ENCODE data around the gene ANAPC16. TPM values are rescaled to one million over a fixed set of nuclear protein-coding genes. Genes with fewer than 3 reads are reported as not detected.
"Not testable (repeated sequence)": the region's sequence is repeated elsewhere in the genome, so short reads cannot be mapped to it uniquely, and the experiment has no call there.

ANAPC16 gene
- total RNA-seq, 2 experiments from 2014 or later = 72.9 TPM

DNA sequence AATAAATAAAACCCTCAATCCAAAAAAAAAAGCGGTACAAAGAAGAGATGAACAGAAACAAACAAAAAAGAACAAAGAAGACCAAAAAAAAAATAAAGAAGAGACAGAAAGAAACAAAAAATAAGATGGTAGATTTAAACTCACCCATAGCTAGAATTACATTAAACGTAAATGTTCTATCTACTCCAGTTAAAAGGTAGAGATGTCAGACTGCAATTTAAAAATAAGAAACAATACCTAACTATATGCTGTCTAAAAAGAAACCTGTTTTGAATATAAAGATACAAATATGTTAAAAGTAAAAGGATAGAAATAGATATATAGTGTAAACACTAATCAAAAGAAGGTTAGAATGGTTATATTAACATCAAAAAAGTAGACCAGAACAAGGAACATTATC, 31.7 kb upstream of the ANAPC16 start:
- peaks cover 5% of the 10 kb centered on the region for H3K9me3 Mint-ChIP-seq (ENCODE audit: insufficient read depth)
- H3K27me3 Mint-ChIP-seq (ENCODE audit: low read depth) = no peaks in the 10 kb centered on the region
- ChIA-PET POLR2A (interaction anchor here (0.7 kb wide), 1 partner anchor 25 kb away, joined by 3 read pairs; no protein-coding TSS in a partner anchor), CTCF (no interaction called here)
- H3K4me1 Mint-ChIP-seq (ENCODE audit: low read depth) = peaks cover 8% of the 10 kb centered on the region
- ATAC-seq (no peak), DNase-seq (no peak)
- H3K4me3 Mint-ChIP-seq = no peak overlapping the region
- H3K36me3 Mint-ChIP-seq (ENCODE audit: low read depth) = peaks cover 46% of the 10 kb centered on the region
- H3K27ac Mint-ChIP-seq = no peak overlapping the region

DNA sequence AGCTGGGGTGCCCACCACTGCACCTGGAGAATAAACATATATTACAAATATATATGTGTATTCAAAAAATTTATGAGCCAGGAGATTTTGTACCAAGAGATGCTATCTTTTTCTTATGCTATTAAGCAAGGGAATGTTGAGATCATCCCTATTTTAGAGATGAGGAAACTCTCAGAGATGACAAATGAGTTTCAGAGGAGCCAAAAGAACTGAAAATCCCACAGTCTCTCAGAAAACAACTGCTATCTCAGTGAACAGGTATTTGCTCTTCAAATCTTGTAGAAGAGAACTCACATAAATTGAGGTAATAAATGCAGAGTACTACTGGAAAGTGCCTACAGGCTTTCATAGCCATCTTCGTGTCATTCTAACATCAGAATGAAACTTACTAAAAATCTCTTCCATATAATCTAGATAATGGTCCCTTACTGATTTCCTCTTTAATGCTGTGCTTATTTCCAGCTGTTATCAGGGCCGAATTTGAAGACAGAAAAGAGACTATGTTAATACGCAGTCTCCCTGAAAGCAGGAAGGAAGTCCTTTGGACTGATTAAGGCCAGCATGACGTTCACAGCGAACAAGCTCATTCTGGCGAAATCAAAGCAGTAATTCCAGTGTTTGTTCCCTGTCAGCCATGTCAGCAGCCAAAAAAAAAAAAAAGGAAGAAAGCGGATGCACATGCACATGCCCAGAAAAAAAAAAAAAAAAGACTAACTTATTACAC, 29.4 kb upstream of the ANAPC16 start:
- no peaks in the 10 kb centered on the region for H3K27me3 Mint-ChIP-seq (ENCODE audit: low read depth)
- H3K4me1 Mint-ChIP-seq (ENCODE audit: low read depth) = peaks cover 8% of the 10 kb centered on the region
- ChIA-PET POLR2A (no interaction called here), CTCF (interaction anchor here (1.1 to 1.6 kb wide), 2 partner anchors 23 to 61 kb away, joined by 3 to 6 read pairs; no protein-coding TSS in a partner anchor)
- ATAC-seq (no peak), DNase-seq (no peak)
- peaks cover 5% of the 10 kb centered on the region for H3K9me3 Mint-ChIP-seq (ENCODE audit: insufficient read depth)
- no peak overlapping the region for H3K27ac Mint-ChIP-seq
- H3K4me3 Mint-ChIP-seq = no peak overlapping the region
- H3K36me3 Mint-ChIP-seq (ENCODE audit: low read depth) = peaks cover 44% of the 10 kb centered on the region

DNA sequence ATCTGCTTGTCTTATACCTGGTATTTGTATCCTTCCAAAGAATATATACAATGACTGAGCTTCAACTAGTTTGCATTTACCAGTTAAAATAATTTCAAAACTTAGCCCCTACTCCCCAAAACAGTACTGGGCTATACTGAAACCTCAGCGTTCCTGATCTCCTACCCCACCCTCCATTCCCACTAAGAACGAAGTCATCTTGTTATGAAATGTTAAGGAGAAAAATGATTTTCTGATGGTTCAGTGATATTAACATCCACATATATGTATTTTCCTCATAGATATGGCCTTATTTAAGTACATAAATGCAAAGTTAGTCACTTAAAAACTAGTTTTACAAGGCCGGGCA, 28.9 kb upstream of the ANAPC16 start:
- no peaks in the 10 kb centered on the region for H3K27me3 Mint-ChIP-seq (ENCODE audit: low read depth)
- no peak for DNase-seq
- ATAC-seq = no peak
- peaks cover 5% of the 10 kb centered on the region for H3K9me3 Mint-ChIP-seq (ENCODE audit: insufficient read depth)
- peaks cover 8% of the 10 kb centered on the region for H3K4me1 Mint-ChIP-seq (ENCODE audit: low read depth)
- POLR2A ChIA-PET = no interaction called here
- H3K27ac Mint-ChIP-seq = no peak overlapping the region
- H3K4me3 Mint-ChIP-seq = no peak overlapping the region
- peaks cover 42% of the 10 kb centered on the region for H3K36me3 Mint-ChIP-seq (ENCODE audit: low read depth)
- CTCF ChIA-PET = interaction anchor here (1.1 to 1.6 kb wide), 2 partner anchors 23 to 61 kb away, joined by 3 to 6 read pairs; no protein-coding TSS in a partner anchor

- Mint-ChIP-seq H3K4me1 (ENCODE audit: low read depth) (no peaks in the 10 kb centered on the region), H3K9me3 (ENCODE audit: insufficient read depth) (no peaks in the 10 kb centered on the region), H3K27me3 (ENCODE audit: low read depth) (no peaks in the 10 kb centered on the region), H3K4me3 (no peak overlapping the region), H3K27ac (no peak overlapping the region), H3K36me3 (ENCODE audit: low read depth) (peaks cover 25% of the 10 kb centered on the region)
- POLR2A ChIA-PET = no interaction called here
- CTCF ChIA-PET = no interaction called here
- ATAC-seq = no peak
- no peak for DNase-seq
Observed at GRCh38 chr10:72194949-72195348, 20.9 kb upstream of the ANAPC16 start.

DNA sequence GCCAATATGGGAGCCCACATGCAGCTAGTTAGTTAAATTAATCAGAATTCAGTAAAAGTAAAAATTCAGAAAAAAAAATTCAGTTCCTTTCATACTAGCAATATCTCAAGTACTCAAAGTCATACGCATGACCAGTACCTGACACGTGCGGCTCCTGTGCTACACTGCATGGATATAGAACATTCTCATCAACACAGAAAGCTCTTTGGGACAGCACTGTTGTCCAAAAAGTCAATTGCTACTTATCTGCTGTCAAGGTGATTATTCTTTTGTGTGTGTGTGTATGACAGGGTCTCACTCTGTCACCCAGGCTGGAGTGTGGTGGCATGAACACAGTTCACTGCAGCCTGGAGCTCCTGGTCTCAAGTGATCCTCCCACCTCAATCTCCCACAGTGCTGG, 14.9 kb upstream of the ANAPC16 start:
- no peaks in the 10 kb centered on the region for H3K27me3 Mint-ChIP-seq (ENCODE audit: low read depth)
- DNase-seq = no peak
- H3K4me3 Mint-ChIP-seq = no peak overlapping the region
- peaks cover 2% of the 10 kb centered on the region for H3K4me1 Mint-ChIP-seq (ENCODE audit: low read depth)
- H3K27ac Mint-ChIP-seq = no peak overlapping the region
- CTCF ChIA-PET = interaction anchor here (0.7 to 0.9 kb wide), 2 partner anchors 75 to 112 kb away, joined by 3 read pairs; partner anchors contain the start of gene SPOCK2
- POLR2A ChIA-PET = no interaction called here
- ATAC-seq = no peak
- H3K9me3 Mint-ChIP-seq (ENCODE audit: insufficient read depth) = no peaks in the 10 kb centered on the region
- H3K36me3 Mint-ChIP-seq (ENCODE audit: low read depth) = peaks cover 30% of the 10 kb centered on the region

DNA sequence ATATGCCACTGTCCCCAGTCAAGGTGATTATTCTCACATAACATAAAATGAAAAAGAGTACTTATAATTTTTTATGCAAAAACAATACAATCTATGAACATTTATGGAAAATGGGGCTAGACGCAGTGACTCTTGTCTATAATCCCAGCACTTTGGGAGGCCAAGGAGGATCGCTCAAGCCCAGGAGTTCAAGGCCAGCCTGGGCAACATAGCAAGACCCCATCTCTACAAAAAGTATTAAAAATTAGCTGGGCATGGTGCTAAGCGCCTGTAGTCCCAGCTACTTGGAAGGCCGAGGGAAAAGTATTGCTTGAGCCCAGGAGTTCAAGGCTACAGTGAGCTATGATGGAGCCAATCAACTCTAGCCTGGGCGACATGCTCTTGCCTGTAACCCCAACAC, 14.5 kb upstream of the ANAPC16 start:
- Mint-ChIP-seq H3K4me1 (ENCODE audit: low read depth) (peaks cover 2% of the 10 kb centered on the region), H3K9me3 (ENCODE audit: insufficient read depth) (no peaks in the 10 kb centered on the region), H3K27me3 (ENCODE audit: low read depth) (no peaks in the 10 kb centered on the region), H3K4me3 (no peak overlapping the region), H3K27ac (no peak overlapping the region), H3K36me3 (ENCODE audit: low read depth) (peaks cover 29% of the 10 kb centered on the region)
- ATAC-seq (no peak), DNase-seq (no peak)
- ChIA-PET CTCF (interaction anchor here (0.7 to 0.9 kb wide), 2 partner anchors 75 to 113 kb away, joined by 3 read pairs; partner anchors contain the start of gene SPOCK2), POLR2A (no interaction called here)

GRCh38 chr10:72204296-72204695, 11.5 kb upstream of the ANAPC16 start:
- H3K27ac Mint-ChIP-seq = no peak overlapping the region
- CTCF ChIA-PET = interaction anchor here (1.2 kb wide), 1 partner anchor 14 kb away, joined by 3 read pairs; no protein-coding TSS in a partner anchor
- no peak overlapping the region for H3K4me3 Mint-ChIP-seq
- H3K4me1 Mint-ChIP-seq (ENCODE audit: low read depth) = peaks cover 12% of the 10 kb centered on the region
- H3K36me3 Mint-ChIP-seq (ENCODE audit: low read depth) = peaks cover 43% of the 10 kb centered on the region
- no peaks in the 10 kb centered on the region for H3K27me3 Mint-ChIP-seq (ENCODE audit: low read depth)
- no peak for DNase-seq
- POLR2A ChIA-PET = no interaction called here
- no peaks in the 10 kb centered on the region for H3K9me3 Mint-ChIP-seq (ENCODE audit: insufficient read depth)
- ATAC-seq = no peak

DNA sequence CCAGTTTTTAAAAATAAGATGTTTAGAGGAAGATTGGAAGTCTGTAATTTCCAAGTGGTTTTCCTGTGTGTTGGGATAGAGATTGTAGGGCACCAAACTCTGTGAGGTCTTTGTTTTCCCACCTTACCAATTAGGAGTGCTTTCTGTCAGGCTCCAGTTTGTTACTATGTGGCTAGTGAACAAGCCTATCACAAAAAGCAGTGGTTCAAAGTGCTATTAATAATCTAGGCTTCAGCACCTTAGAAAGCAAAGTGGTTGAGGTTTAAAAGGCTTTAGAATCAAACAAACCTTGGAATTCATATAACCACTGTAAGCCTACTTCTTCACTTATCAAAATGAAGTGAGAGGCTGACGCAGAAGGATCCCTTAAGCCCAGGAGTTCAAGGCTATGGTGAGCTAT, 11.1 kb upstream of the ANAPC16 start:
- peaks cover 13% of the 10 kb centered on the region for H3K4me1 Mint-ChIP-seq (ENCODE audit: low read depth)
- DNase-seq (no peak), ATAC-seq (no peak)
- peaks cover 41% of the 10 kb centered on the region for H3K36me3 Mint-ChIP-seq (ENCODE audit: low read depth)
- ChIA-PET CTCF (no interaction called here), POLR2A (no interaction called here)
- no peak overlapping the region for H3K27ac Mint-ChIP-seq
- H3K27me3 Mint-ChIP-seq (ENCODE audit: low read depth) = no peaks in the 10 kb centered on the region
- no peaks in the 10 kb centered on the region for H3K9me3 Mint-ChIP-seq (ENCODE audit: insufficient read depth)
- H3K4me3 Mint-ChIP-seq = no peak overlapping the region

DNA sequence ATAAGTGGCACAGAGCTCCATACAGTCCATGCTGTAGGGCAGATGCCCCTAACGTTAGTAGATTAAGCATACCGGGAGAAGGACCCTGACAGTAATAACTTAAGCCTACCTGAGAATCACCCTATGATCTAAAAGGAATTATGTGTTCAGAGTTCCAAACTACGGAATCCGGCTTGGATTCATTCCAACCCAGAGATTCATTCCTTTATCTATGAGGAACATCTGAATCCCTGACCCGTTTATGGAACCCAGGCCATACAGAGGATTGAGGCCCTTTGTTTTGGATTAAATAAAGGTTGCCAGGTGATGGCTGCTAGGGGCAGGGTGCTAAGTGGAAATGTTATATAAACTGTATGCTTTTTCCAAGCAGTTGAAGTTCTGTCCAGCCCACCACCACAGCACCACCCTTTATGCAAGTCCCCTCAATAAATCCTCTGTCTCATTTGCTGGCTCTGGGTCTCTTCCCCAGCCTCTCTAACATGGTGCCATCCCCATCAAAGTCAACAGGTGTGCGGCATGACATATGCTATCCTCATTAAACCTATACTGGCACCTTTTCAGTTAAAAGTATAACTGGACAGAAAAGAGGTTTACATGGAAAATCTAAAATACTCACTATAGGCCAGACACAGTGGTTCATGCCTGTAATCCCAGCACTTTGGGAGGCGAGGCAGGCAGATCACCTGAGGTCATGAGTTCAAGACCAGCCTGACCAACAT, 9.1 kb upstream of the ANAPC16 start:
- DNase-seq (no peak), ATAC-seq (peak; percentile 31)
- Mint-ChIP-seq H3K27me3 (ENCODE audit: low read depth) (no peaks in the 10 kb centered on the region), H3K9me3 (ENCODE audit: insufficient read depth) (no peaks in the 10 kb centered on the region), H3K4me1 (ENCODE audit: low read depth) (peaks cover 22% of the 10 kb centered on the region), H3K36me3 (ENCODE audit: low read depth) (peaks cover 46% of the 10 kb centered on the region), H3K4me3 (no peak overlapping the region), H3K27ac (peak overlapping the region; percentile 45)
- POLR2A ChIA-PET = no interaction called here
- CTCF ChIA-PET = interaction anchor here (1.3 kb wide), 1 partner anchor 158 kb away, joined by 3 read pairs; no protein-coding TSS in a partner anchor

- not testable (repeated sequence) for H3K9me3 Mint-ChIP-seq (ENCODE audit: insufficient read depth)
- DNase-seq = peak; percentile 64
Observed at GRCh38 chr10:72208526-72208925, 7.3 kb upstream of the ANAPC16 start.

DNA sequence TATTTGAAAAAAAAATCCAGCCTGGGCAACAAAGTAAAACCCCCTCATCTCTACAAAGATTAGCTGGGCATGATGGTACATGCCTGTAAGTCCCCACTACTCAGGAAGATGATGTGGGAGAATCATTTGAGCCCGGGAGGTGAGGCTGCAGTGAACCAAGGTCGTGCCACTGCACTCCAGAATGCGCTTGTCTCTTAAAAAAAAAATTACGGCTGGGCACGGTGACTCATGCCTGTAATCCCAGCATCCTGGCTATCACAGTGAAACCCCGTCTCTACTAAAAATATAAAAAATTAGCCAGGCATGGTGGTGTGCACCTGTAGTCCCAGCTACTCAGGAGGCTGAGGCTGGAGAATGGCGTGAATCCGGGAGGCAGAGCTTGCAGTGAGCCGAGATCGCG, 4.4 kb upstream of the ANAPC16 start:
- H3K27me3 Mint-ChIP-seq (ENCODE audit: low read depth); H3K4me3 Mint-ChIP-seq; H3K27ac Mint-ChIP-seq; ATAC-seq; POLR2A ChIA-PET; DNase-seq; H3K9me3 Mint-ChIP-seq (ENCODE audit: insufficient read depth): not testable (repeated sequence)
- Mint-ChIP-seq H3K4me1 (ENCODE audit: low read depth) (peaks cover 41% of the 10 kb centered on the region), H3K36me3 (ENCODE audit: low read depth) (peaks cover 42% of the 10 kb centered on the region)
- CTCF ChIA-PET = interaction anchor here (1.9 kb wide), 1 partner anchor 85 kb away, joined by 5 read pairs; no protein-coding TSS in a partner anchor

More at GRCh38 chr10:72208526-72208925, 7.3 kb upstream of the ANAPC16 start:
- peaks cover 47% of the 10 kb centered on the region for H3K36me3 Mint-ChIP-seq (ENCODE audit: low read depth)
- CTCF ChIA-PET; H3K27me3 Mint-ChIP-seq (ENCODE audit: low read depth): not testable (repeated sequence)
- peak overlapping the region; percentile 33 for H3K4me3 Mint-ChIP-seq
- peak; percentile 86 for ATAC-seq
- POLR2A ChIA-PET = interaction anchor here (0.7 kb wide), 1 partner anchor 8 kb away, joined by 5 read pairs; no protein-coding TSS in a partner anchor
- peak overlapping the region; percentile 97 for H3K27ac Mint-ChIP-seq
- peaks cover 31% of the 10 kb centered on the region for H3K4me1 Mint-ChIP-seq (ENCODE audit: low read depth)

GRCh38 chr10:72211832-72212231, 4.0 kb upstream of the ANAPC16 start:
- DNase-seq; H3K27ac Mint-ChIP-seq; POLR2A ChIA-PET; H3K27me3 Mint-ChIP-seq (ENCODE audit: low read depth); H3K9me3 Mint-ChIP-seq (ENCODE audit: insufficient read depth); H3K4me3 Mint-ChIP-seq; ATAC-seq: not testable (repeated sequence)
- H3K4me1 Mint-ChIP-seq (ENCODE audit: low read depth) = peaks cover 44% of the 10 kb centered on the region
- H3K36me3 Mint-ChIP-seq (ENCODE audit: low read depth) = peaks cover 45% of the 10 kb centered on the region
- CTCF ChIA-PET = interaction anchor here (1.9 kb wide), 1 partner anchor 85 kb away, joined by 5 read pairs; no protein-coding TSS in a partner anchor

All from activated CD8-positive, alpha-beta T cell treated with anti-CD3 and anti-CD28 coated beads, Interleukin-2, amount 10 ng/mL, durations not matched to agents 7 days and 5 days (primary cell).